IgD-negative memory B cell (primary cell): Measurements from ENCODE around the gene DUOX2. TPM values are rescaled to one million over a fixed set of nuclear protein-coding genes. Genes with fewer than 3 reads are reported as not detected.
"Not testable (repeated sequence)": the region's sequence is repeated elsewhere in the genome, so short reads cannot be mapped to it uniquely, and the experiment has no call there.

Experiments used
- H3K27ac Mint-ChIP-seq, 3 donors: one replicate each; pipeline ENCODE4 v1.8.0; 2020 to 2022; ENCODE audit warnings: mild to moderate bottlenecking in 3 of 3, mixed read lengths in 3 of 3, moderate library complexity in 1 of 3
- H3K27me3 Mint-ChIP-seq: one replicate; pipeline ENCODE4 v1.8.0; 2021; ENCODE audit warnings: mixed read lengths
- H3K36me3 Mint-ChIP-seq: one replicate; pipeline ENCODE4 v1.8.0; 2020; ENCODE audit warnings: mild to moderate bottlenecking, mixed read lengths
- H3K4me1 Mint-ChIP-seq, 3 donors: one replicate each; pipeline ENCODE4 v1.8.0; 2020 to 2022; ENCODE audit warnings: mixed read lengths in 3 of 3, mild to moderate bottlenecking in 1 of 3
- H3K4me3 Mint-ChIP-seq, 4 donors: one replicate each; pipeline ENCODE4 v1.8.0; 2020 to 2022; ENCODE audit warnings: mild to moderate bottlenecking in 4 of 4, mixed read lengths in 4 of 4, moderate library complexity in 3 of 4
- H3K9me3 Mint-ChIP-seq, 3 donors: one replicate each; pipeline ENCODE4 v1.8.0; 2020 to 2021; ENCODE audit warnings: mixed read lengths in 3 of 3, mild to moderate bottlenecking in 1 of 3
- polyA plus RNA-seq: library from polyadenylated mRNA; unstranded; fragments of 300-500 nt; fragmentation: Illumina TruSeq; gene quantifications from one replicate; pipeline ENCODE4 v1.2.3, GENCODE V29; 2021

The DUOX2 gene
- polyA plus RNA-seq, 1 donor from 2014 or later = not detected

DNA sequence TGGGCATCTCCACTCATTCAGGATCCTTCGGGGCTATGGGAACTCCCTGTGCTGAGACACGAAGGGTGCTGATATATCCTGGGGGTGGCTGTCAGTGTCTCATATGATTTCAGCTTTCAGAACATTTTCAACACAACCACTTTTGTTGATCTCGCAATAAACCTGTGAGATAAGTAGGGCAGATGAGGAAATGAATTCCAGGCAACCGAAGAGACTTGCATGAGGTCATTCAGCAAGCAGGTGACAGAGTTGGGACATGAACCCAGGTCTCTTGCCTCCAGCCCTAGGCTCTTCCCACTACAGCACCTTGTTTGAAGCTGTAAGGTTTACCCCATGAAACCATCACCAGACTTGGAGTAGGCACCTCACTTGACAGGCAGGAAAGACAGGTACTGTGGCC is 32.4 kb upstream of the DUOX2 start:
- H3K27ac Mint-ChIP-seq = no peak overlapping the region
- peaks cover 7% of the 10 kb centered on the region for H3K27me3 Mint-ChIP-seq
- no peak overlapping the region for H3K4me3 Mint-ChIP-seq
- no peaks in the 10 kb centered on the region for H3K36me3 Mint-ChIP-seq
- H3K4me1 Mint-ChIP-seq = no peaks in the 10 kb centered on the region
- H3K9me3 Mint-ChIP-seq = no peaks in the 10 kb centered on the region

DNA sequence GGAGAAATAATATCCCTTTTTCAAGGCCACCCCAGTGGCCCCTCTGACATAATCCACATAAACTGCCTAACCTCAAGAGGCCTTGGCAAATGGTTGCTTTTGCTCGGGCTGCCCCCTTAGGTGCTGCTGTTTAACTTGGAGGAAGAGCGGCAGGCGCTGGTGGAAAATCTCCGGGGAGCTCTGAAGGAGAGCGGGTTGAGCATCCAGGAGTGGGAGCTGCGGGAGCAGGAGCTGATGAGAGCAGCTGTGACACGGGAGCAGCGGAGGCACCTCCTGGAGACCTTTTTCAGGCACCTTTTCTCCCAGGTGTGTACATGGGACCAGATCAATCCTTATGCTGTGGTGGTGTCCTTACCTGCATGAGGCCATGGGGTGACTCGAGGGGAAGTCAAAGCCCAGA is 30.8 kb upstream of the DUOX2 start:
- no peak overlapping the region for H3K27ac Mint-ChIP-seq

DNA sequence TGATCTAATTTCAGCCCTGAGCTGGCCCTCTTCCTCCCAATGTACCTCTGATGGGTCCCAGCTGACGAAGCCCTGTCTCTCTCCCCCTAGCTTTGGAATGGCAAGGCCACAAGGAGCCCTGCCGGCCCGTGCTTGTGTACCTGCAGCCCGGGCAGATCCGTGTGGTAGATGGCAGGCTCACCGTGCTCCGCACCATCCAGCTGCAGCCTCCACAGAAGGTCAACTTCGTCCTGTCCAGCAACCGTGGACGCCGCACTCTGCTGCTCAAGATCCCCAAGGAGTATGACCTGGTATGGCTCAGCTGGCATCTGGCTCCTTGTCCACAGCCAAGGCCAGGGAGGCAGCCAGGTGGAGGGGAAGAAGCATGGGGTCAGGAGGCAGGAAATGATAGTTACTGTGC is 30.0 kb upstream of the DUOX2 start:
- Mint-ChIP-seq H3K27me3 (peaks cover 7% of the 10 kb centered on the region), H3K27ac (no peak overlapping the region), H3K4me1 (no peaks in the 10 kb centered on the region), H3K4me3 (no peak overlapping the region), H3K9me3 (no peaks in the 10 kb centered on the region), H3K36me3 (no peaks in the 10 kb centered on the region)

More for the DNA sequence above, 30.8 kb upstream of the DUOX2 start:
- no peaks in the 10 kb centered on the region for H3K36me3 Mint-ChIP-seq
- H3K9me3 Mint-ChIP-seq = no peaks in the 10 kb centered on the region
- H3K27me3 Mint-ChIP-seq = peaks cover 7% of the 10 kb centered on the region
- no peak overlapping the region for H3K4me3 Mint-ChIP-seq
- H3K4me1 Mint-ChIP-seq = no peaks in the 10 kb centered on the region

DNA sequence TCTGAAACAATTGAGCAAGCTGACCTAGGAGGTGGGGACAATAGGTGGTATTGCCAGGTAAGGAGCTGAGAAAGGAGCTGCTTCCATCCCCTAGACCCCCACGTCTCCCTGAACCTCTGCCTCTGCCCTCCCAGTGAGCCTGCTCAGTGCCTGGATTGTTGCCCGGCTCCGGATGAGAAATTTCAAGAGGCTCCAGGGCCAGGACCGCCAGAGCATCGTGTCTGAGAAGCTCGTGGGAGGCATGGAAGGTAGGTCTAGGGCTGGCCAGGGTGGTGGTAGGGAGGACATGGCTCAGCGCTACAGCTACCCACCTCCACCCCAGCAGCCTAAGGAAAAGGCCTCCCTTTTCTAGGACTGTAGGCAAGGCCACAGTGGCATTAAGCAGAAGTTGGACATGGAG is 29.1 kb upstream of the DUOX2 start:
- no peak overlapping the region for H3K27ac Mint-ChIP-seq
- H3K27me3 Mint-ChIP-seq = peaks cover 9% of the 10 kb centered on the region
- H3K4me3 Mint-ChIP-seq = no peak overlapping the region
- H3K4me1 Mint-ChIP-seq = no peaks in the 10 kb centered on the region
- H3K9me3 Mint-ChIP-seq = no peaks in the 10 kb centered on the region
- H3K36me3 Mint-ChIP-seq = no peaks in the 10 kb centered on the region

DNA sequence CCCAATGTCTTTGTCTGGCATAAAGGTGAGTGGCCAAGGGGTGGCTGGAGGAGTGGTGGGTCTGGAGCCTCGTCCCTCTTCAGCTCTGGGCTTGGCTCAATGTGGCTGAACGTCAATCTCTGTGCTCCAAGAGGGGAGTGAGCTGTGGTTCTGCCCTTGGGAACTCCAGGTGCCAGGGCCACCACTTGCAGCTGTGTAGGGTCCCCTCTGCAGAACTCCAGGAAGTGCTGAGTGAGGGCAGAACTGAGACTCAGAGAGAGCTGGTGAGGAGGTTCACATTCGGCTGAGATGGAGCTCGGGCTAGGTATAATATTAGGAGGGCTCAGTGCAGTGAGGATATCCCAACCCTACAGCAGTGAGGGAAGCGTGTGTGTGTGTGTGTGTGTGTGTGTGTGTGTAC is 27.4 kb upstream of the DUOX2 start:
- Mint-ChIP-seq H3K27me3 (peaks cover 14% of the 10 kb centered on the region), H3K27ac (no peak overlapping the region), H3K9me3 (no peaks in the 10 kb centered on the region), H3K36me3 (peaks cover 2% of the 10 kb centered on the region), H3K4me3 (no peak overlapping the region), H3K4me1 (peaks cover 0 to 1% (median under 1%) of the 10 kb centered on the region in 3 donors)

DNA sequence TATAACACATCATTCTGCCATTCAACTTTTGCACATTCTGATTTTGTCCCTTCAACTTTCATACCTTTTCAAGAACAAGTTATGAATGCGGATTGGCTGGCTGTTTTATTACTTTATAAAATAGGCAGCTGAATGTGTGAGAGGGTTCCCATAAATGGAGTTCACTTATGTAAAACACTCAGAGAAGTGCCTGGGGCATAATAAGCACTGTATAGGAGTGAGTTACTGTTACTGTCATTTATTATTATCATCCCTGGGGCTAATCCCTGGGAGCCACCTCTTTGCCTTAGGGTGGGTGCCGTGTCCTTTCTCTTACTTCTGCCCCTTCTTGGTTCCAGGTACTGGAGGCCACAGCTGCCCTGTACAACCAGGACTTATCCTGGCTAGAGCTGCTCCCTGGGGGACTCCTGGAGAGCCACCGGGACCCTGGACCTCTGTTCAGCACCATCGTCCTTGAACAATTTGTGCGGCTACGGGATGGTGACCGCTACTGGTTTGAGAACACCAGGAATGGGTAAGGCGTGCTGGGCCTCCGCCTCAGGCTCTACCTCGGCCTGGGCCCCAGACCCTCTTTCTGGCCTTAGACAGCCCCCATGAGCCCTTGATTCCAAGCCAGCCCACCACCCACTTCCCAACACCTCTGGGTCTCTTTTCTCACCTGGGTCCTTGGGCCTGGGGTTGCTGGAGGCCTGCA is 26.7 kb upstream of the DUOX2 start:
- Mint-ChIP-seq H3K9me3 (no peaks in the 10 kb centered on the region), H3K36me3 (peaks cover 2% of the 10 kb centered on the region), H3K27me3 (peaks cover 17% of the 10 kb centered on the region), H3K4me3 (no peak overlapping the region), H3K27ac (no peak overlapping the region), H3K4me1 (peaks cover 0 to 2% (median 2%) of the 10 kb centered on the region in 3 donors)

DNA sequence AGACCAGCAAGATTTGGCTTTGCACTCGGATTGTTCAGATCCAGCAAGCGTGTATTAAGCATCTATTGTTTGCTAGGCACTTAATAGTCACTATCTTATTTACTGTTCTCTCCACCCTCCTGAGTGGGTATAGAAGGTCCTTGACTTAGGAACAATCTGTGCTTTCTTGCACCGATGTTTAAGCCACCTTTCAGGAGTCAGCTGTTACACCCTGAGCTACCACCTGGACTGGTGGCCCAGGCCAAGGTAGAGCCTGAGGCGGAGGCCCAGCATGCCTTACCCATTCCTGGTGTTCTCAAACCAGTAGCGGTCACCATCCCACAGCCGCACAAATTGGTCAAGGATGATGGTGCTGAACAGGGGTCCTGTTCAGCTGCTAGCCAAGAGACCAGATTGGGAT is 25.8 kb upstream of the DUOX2 start:
- Mint-ChIP-seq H3K36me3 (peaks cover 2% of the 10 kb centered on the region), H3K27ac (no peak overlapping the region), H3K9me3 (no peaks in the 10 kb centered on the region), H3K27me3 (peaks cover 20% of the 10 kb centered on the region), H3K4me1 (peaks cover 2 to 4% (median 2%) of the 10 kb centered on the region in 3 donors), H3K4me3 (peak overlapping the region in 1 of 4 donors; percentile 52)

DNA sequence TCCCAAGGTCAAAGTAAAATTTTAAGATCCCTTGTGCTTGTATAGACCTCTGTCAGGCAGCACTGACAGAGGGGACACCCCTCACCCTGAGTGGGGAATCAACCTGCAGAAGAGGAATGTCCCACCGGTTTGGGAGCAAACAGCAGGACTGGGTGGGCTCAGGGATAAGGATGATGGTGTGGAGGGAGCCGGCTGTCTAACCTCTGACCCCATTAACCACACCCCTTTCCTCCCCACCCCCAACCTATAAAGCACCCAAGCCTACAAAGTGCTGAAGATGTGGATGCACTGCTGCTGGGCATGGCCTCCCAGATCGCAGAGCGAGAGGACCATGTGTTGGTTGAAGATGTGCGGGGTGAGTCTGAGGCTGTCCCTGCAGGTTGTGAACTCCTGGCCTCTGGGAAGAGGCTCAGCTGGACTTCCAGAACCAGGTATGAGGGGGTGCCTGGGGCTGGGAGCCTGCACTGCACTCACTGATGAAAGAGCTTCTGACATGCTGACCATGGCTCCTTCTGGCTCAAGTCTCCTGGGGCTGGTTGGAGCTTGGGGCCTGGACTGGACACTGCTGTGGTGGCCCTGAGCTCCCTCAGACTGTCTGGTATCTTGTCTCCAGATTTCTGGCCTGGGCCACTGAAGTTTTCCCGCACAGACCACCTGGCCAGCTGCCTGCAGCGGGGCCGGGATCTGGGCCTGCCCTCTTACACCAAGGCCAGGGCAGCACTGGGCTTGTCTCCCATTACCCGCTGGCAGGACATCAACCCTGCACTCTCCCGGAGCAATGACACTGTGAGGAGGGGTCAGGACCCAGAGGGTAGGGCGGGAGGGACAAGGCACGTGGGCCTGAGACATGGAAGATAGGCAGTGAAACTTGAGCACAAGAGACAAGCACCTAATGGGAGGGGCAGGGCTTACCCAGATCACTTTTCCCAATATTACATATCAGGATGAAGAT is 25.1 kb upstream of the DUOX2 start:
- peaks cover 2% of the 10 kb centered on the region for H3K36me3 Mint-ChIP-seq
- H3K27me3 Mint-ChIP-seq = peaks cover 22% of the 10 kb centered on the region
- peaks cover 2 to 6% (median 3%) of the 10 kb centered on the region in 3 donors for H3K4me1 Mint-ChIP-seq
- peak overlapping the region in 1 of 3 donors; percentile 2 for H3K27ac Mint-ChIP-seq
- no peaks in the 10 kb centered on the region for H3K9me3 Mint-ChIP-seq
- H3K4me3 Mint-ChIP-seq = peak overlapping the region in 1 of 4 donors; percentile 52

DNA sequence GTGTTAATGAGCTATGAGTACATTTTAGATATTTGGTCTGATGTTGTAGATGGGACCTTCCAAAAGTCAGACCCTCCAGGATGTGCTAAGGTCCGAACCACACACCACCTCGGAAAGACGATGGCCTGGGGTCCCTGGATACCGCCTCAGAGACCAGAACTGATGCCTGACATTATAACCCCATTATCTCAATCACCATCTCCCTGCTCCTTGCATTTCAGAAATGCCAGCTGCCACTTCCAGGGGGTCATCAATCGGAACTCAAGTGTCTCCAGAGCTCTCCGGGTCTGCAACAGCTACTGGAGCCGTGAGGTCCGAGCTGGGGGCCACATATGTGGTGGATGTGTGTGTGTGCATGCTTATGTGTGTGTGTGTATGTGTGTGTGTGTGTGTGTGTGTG is 23.7 kb upstream of the DUOX2 start:
- peaks cover 2% of the 10 kb centered on the region for H3K36me3 Mint-ChIP-seq
- H3K4me3 Mint-ChIP-seq = no peak overlapping the region
- no peaks in the 10 kb centered on the region for H3K9me3 Mint-ChIP-seq
- peaks cover 2 to 6% (median 3%) of the 10 kb centered on the region in 3 donors for H3K4me1 Mint-ChIP-seq
- peaks cover 28% of the 10 kb centered on the region for H3K27me3 Mint-ChIP-seq
- no peak overlapping the region for H3K27ac Mint-ChIP-seq

DNA sequence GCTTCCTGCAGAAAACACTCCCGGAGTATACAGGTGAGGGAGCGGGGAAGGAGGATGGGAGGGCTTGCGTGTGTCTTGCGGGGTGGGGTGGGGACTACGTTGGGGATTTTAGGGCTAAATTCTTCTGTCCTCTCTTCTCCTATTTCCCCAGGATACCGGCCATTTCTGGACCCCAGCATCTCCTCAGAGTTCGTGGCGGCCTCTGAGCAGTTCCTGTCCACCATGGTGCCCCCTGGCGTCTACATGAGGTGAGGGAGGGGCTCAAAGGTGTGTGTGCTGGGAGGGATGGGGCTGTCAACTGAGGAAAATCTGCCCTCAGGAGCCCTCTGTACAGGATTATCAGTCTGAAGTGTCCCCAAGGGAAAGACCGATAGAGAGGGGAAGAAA is 22.4 kb upstream of the DUOX2 start:
- H3K27me3 Mint-ChIP-seq = peaks cover 31% of the 10 kb centered on the region
- no peaks in the 10 kb centered on the region for H3K9me3 Mint-ChIP-seq
- H3K36me3 Mint-ChIP-seq = peaks cover 2% of the 10 kb centered on the region
- no peak overlapping the region for H3K27ac Mint-ChIP-seq
- H3K4me3 Mint-ChIP-seq = peak overlapping the region in 2 of 4 donors; percentile 74 to 79
- peaks cover 2 to 6% (median 3%) of the 10 kb centered on the region in 3 donors for H3K4me1 Mint-ChIP-seq

DNA sequence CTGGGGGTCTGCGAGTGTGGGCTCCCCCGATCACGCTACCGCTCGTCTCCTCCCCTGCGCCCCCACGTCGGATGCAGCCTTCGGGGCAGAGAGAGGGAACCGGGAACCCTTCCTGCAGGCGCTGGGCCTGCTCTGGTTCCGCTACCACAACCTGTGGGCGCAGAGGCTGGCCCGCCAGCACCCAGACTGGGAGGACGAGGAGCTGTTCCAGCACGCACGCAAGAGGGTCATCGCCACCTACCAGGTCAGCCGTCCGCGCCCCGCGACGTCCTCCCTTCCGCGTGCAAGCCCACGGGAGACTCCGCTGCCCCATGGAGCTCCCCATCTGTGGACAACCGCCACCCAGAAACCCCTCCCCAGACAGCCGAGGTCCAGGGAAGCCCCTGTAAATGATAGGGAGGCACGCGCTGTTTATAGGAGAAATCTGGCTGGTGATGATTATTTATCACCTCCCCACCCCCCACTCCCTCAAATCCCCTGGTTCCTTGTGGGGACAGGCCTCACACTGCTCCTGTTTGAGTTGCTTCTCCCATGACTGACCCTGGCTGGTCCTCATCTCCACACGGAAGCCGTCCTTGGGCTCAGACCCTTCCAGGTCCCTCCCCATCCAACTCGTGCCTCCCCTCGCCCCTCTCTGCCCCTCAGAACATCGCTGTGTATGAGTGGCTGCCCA is 21.9 kb upstream of the DUOX2 start:
- not testable (repeated sequence) for H3K27ac Mint-ChIP-seq, H3K9me3 Mint-ChIP-seq, H3K4me1 Mint-ChIP-seq, H3K36me3 Mint-ChIP-seq
- peak overlapping the region in 1 of 4 donors; percentile 79 for H3K4me3 Mint-ChIP-seq
- peaks cover 31% of the 10 kb centered on the region for H3K27me3 Mint-ChIP-seq

DNA sequence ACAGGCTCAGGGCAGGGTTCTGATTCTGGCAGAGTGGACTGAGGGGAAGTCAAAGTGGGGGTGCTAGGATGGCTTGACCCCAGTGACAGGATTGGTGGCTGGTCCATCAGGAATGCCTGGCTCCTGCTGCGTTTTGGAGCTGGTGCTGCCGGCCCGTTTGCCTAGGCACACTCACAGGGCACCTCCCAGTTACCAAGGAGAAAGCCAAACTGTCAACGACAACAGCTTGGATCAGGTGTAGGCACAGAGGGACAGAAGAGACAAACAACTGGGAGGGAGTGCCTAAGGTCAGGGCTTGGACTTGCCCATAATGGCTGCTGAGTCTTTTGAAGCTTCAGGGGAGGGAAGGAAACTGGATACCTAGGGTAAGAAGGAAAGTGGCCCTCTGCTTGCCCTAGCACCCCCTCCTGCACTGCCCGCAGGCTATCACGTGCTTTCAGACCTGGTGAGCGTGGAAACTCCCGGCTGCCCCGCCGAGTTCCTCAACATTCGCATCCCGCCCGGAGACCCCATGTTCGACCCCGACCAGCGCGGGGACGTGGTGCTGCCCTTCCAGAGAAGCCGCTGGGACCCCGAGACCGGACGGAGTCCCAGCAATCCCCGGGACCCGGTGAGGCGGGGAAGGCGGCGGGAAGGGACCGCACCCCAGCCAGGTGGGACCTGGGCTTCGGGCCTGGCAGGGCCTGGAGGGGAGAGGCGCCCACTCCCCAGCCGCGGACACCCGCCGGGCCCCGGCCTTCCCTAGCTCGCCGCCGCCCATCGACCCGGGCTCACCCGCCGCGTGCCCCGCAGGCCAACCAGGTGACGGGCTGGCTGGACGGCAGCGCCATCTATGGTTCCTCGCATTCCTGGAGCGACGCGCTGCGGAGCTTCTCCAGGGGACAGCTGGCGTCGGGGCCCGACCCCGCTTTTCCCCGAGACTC is 21.0 kb upstream of the DUOX2 start:
- peaks cover 2% of the 10 kb centered on the region for H3K36me3 Mint-ChIP-seq
- no peaks in the 10 kb centered on the region for H3K9me3 Mint-ChIP-seq
- peaks cover 39% of the 10 kb centered on the region for H3K27me3 Mint-ChIP-seq
- H3K27ac Mint-ChIP-seq = no peak overlapping the region
- peaks cover 2 to 8% (median 8%) of the 10 kb centered on the region in 3 donors for H3K4me1 Mint-ChIP-seq
- H3K4me3 Mint-ChIP-seq = peak overlapping the region in 3 of 4 donors; percentile 47 to 67 (median 47)

DNA sequence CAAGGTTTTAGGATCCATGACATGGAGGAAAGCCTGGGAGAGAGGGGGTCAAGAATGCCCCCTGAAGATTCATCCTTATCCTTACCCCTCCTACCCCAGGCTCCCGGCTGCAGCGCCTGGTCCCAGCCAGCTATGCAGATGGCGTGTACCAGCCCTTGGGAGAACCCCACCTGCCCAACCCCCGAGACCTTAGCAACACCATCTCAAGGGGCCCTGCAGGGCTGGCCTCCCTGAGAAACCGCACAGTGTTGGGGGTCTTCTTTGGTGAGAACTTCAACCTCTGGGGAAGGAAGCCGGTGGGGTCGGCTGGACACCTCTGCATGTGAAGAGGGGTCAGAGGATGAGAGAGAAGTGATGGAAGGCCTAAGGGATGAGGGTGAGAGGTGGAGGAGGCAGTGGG is 20.1 kb upstream of the DUOX2 start:
- Mint-ChIP-seq H3K27ac (no peak overlapping the region), H3K4me1 (peaks cover 2 to 8% (median 8%) of the 10 kb centered on the region in 3 donors), H3K4me3 (no peak overlapping the region), H3K27me3 (peaks cover 43% of the 10 kb centered on the region), H3K36me3 (peaks cover 2% of the 10 kb centered on the region), H3K9me3 (no peaks in the 10 kb centered on the region)

DNA sequence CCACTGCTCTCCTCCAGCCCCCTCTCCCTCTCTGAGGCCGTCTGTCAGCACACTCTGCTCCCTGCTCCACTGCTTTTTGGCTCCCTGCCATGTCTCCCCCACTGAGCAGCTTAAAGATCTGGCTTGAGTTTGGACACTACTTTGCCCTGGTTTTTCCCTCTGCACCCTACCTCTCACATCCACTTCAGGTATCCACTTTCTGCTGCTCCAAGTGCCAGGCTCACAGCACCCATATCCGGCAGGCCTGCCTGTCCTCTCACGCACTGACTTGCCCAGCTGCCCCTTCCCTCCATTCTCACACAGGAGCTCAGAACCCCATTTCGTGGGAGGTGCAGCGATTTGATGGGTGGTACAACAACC is 19.6 kb upstream of the DUOX2 start:
- peaks cover 2 to 8% (median 8%) of the 10 kb centered on the region in 3 donors for H3K4me1 Mint-ChIP-seq
- no peaks in the 10 kb centered on the region for H3K9me3 Mint-ChIP-seq
- no peak overlapping the region for H3K4me3 Mint-ChIP-seq
- no peak overlapping the region for H3K27ac Mint-ChIP-seq
- peaks cover 48% of the 10 kb centered on the region for H3K27me3 Mint-ChIP-seq
- peaks cover 2% of the 10 kb centered on the region for H3K36me3 Mint-ChIP-seq
